Omental fat pad (tissue), 4 donors: Measurements from ENCODE around the gene TRIOBP. TPM values are rescaled to one million over a fixed set of nuclear protein-coding genes. Genes with fewer than 3 reads are reported as not detected.
"Not testable (repeated sequence)": the region's sequence is repeated elsewhere in the genome, so short reads cannot be mapped to it uniquely, and the experiment has no call there.

Experiments
- ATAC-seq: fragments of 150-250 bp; one replicate; pipeline ENCODE4 v1.9.1; 2016; ENCODE audit warnings: mild to moderate bottlenecking, moderate library complexity; ENCODE audit not compliant: low FRiP score
- DNase-seq: peaks from one replicate; pipeline ENCODE4 v3.0.0-alpha.2; 2019; ENCODE audit warnings: low spot score
- total RNA-seq, 4 donors: library from RNA; depleted of rRNA; stranded (reverse); fragments of >200 nt; gene quantifications; one replicate each; pipeline ENCODE4 v1.1.0, GENCODE V29; 2016
- TF ChIP-seq, protein P1 (sequence below), 3 donors: fragments of 450-650 bp; IDR thresholded peaks; one replicate each; pipeline ENCODE4 v1.5.1; 2016 to 2017; ENCODE audit warnings: antibody characterized with exemption in 3 of 3, mild to moderate bottlenecking in 3 of 3, moderate library complexity in 2 of 3

Gene TRIOBP
- total RNA-seq, 4 donors from 2014 or later = 79.2 to 179 (median 82.8) TPM

DNA sequence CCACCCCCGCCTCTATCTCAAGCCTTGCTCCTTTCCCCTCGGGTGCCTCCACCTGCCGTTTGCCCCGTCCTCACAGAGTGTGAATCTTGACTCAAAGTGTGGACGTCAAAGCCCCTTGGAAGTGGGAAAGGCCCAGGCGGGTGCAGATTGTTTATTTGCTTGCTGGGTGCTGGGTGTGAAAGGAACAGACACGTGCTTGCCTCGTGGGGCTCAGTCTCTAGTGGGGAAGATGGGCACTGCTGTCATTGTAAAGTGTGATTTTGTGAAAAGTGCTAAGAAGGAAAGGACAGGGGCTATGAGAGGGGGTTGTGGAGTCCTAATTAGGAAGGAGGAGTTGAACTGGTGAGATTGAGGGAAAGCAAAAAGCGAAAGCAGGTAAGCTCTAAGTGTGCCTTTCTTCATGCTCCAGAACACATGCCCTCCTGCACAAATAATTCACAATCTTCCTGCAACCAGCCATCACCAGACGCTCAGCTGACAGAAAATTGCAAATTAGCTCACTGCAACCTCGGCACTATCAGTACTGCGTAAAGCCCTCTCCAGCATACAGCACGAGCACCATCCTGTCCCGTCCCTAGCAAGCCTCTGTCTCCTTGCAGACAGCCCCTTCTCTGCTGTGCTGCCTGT lies 101.1 kb downstream of the TRIOBP start:
- ATAC-seq = no peak
- DNase-seq = no peak
- TF ChIP-seq, protein P1, sequence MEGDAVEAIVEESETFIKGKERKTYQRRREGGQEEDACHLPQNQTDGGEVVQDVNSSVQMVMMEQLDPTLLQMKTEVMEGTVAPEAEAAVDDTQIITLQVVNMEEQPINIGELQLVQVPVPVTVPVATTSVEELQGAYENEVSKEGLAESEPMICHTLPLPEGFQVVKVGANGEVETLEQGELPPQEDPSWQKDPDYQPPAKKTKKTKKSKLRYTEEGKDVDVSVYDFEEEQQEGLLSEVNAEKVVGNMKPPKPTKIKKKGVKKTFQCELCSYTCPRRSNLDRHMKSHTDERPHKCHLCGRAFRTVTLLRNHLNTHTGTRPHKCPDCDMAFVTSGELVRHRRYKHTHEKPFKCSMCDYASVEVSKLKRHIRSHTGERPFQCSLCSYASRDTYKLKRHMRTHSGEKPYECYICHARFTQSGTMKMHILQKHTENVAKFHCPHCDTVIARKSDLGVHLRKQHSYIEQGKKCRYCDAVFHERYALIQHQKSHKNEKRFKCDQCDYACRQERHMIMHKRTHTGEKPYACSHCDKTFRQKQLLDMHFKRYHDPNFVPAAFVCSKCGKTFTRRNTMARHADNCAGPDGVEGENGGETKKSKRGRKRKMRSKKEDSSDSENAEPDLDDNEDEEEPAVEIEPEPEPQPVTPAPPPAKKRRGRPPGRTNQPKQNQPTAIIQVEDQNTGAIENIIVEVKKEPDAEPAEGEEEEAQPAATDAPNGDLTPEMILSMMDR (IDR thresholded peaks at IDR 0.05) = no peak

- DNase-seq, ATAC-seq: not testable (repeated sequence)
Observed at GRCh38 chr22:37799979-37800378, 103.1 kb downstream of the TRIOBP start.

DNA sequence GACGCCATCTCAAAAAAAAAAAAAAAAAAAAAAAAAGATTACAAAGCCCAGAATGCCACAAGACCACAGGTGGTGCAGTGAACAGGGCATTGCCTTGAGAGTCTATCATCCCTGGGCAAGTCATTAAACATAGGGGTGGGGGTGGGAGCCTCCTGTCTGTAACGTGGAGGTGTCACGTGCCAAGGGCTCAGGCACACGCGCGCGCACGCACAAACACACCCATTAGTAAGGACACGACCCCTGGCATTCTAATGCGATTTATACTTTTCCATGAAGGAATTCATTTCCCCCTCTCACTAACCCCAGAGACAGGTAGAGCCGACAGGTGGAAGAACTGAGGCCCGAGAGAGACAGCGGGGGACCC lies 105.1 kb downstream of the TRIOBP start:
- DNase-seq = no peak
- TF ChIP-seq, protein P1 (IDR thresholded peaks at IDR 0.05) = no peak
- no peak for ATAC-seq

- TF ChIP-seq, protein P1 (IDR thresholded peaks at IDR 0.05) = no peak
- DNase-seq = no peak
- no peak for ATAC-seq
Observed at GRCh38 chr22:37802310-37803194, 105.7 kb downstream of the TRIOBP start.

DNA sequence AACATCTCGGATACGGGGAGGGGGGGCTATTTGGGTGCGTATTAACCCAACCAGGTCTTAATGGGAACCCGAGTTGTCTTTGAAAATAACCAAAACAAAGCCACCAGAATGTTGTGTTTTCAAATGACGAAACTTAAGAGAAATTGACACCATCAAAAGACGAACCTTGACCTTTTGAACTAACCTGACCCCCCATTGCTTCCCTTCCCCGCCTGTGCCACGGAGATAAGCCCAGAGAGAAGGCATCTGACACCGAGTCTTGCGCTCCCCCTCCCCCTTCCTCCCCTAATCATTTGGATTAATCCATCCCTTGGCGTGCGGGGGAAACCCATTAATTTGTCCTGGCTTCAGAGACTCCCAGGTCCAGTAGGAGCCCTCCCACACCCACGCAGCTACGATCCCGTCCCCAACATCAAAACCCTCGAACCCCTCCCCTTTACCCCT lies 106.4 kb downstream of the TRIOBP start:
- TF ChIP-seq, protein P1 (IDR thresholded peaks at IDR 0.05) = no peak
- no peak for DNase-seq
- ATAC-seq = no peak

DNA sequence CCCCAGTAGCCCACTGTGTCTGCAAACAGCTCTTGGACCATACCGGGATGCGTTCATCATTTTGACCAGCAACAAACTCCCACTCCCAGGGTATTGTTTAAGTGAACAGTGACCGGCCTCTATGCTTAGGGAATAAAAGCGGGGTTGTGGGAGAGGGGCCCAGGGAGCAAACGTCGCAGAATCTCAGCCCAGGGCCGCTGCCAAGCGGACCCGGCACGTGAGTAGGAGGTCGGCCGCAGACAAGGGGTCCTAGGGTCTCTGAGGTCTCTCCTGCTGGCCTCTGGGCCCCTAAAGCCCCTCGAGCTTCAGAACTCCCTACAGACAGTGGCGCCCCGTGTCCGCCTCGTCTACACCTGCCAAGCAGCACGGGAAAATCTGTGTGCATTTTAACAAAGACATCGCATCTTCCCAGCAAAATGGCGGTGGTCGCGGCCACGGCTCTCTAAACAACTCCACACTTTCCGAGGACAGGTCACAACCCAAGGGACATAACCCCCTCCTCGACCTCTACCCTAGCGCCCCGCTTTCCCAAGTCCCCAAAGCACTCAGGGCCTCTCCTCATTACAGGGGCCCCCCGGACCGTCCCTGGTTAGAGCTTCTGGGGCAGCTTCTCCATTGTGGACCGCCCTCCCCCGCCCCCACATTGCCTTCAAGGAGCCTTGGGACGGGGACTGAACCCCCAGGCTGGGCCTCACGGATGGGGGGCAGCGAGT lies 106.9 kb downstream of the TRIOBP start:
- no peak for DNase-seq
- no peak for ATAC-seq
- TF ChIP-seq, protein P1 (IDR thresholded peaks at IDR 0.05) = no peak

DNA sequence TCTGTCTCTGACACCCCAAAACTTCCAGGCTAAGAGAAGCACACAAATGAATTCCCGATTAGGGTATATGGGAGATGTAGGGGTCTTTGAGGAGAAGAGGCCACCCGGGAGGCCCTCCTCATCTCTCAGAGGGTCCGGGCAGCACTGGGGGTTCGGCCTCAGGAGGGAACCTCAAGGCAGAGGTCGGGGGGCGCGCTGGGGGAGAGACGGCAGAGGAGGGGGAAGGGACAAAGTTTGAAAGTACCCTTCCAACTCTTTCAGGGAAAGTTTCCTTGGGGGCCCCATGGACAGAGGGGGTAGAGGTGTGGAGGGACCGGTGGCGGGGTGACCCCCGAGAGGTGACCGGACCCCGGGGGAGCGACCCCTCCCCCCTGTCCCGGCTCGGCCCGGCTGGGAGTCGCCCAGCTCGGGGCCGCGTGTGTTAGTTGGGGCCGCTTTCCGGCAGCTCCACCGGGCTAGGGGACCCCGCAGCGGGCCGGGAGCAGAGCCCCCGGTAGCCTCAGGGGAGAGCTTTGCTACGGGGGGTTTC lies 107.6 kb downstream of the TRIOBP start:
- ATAC-seq (peak; percentile 0), DNase-seq (no peak)
- TF ChIP-seq, protein P1 (IDR thresholded peaks at IDR 0.05) = no peak
